ENCODE results near the gene GLP1R.

The GLP1R gene

GRCh38 chr6:39048481-39049399 lies at the start of gene GLP1R:
Gene GLP1R, plus strand, starts transcription at chr6:39048781. Its CDS starts 60 bp downstream, at chr6:39048841.
- no peak for DNase-seq

- DNase-seq, result peak; percentile 9
These were observed 45.5 kb upstream of the GLP1R start for GRCh38 chr6:39003072-39003471.

- DNase-seq, result no peak
These were observed 45.1 kb upstream of the GLP1R start for GRCh38 chr6:39003492-39003891.

- DNase-seq, result no peak
These were observed 43.8 kb upstream of the GLP1R start for GRCh38 chr6:39004801-39005200.

- DNase-seq, result no peak
These were observed 42.8 kb upstream of the GLP1R start for GRCh38 chr6:39005774-39006173.

GRCh38 chr6:39007575-39007974 lies 41.0 kb upstream of the GLP1R start:
- DNase-seq, result no peak

GRCh38 chr6:39008737-39009136 lies 39.8 kb upstream of the GLP1R start:
- no peak for DNase-seq

- no peak for DNase-seq
These were observed 39.1 kb upstream of the GLP1R start for GRCh38 chr6:39009476-39009875.

GRCh38 chr6:39016839-39017546 lies 31.6 kb upstream of the GLP1R start:
- no peak for DNase-seq

GRCh38 chr6:39017547-39017880 lies 31.1 kb upstream of the GLP1R start:
- no peak for DNase-seq

GRCh38 chr6:39018103-39018502 lies 30.5 kb upstream of the GLP1R start:
- DNase-seq, result no peak

- DNase-seq, result no peak
These were observed 28.4 kb upstream of the GLP1R start for GRCh38 chr6:39020136-39020535.

GRCh38 chr6:39021041-39021440 lies 27.5 kb upstream of the GLP1R start:
- no peak for DNase-seq

- DNase-seq, result no peak
These were observed 26.8 kb upstream of the GLP1R start for GRCh38 chr6:39021779-39022178.

- no peak for DNase-seq
These were observed 22.4 kb upstream of the GLP1R start for GRCh38 chr6:39026175-39026574.

GRCh38 chr6:39029156-39030011 lies 19.2 kb upstream of the GLP1R start:
- peak; percentile 51 for DNase-seq

- no peak for DNase-seq
These were observed 12.9 kb upstream of the GLP1R start for GRCh38 chr6:39035681-39036080.

GRCh38 chr6:39037082-39037508 lies 11.5 kb upstream of the GLP1R start:
- no peak for DNase-seq

GRCh38 chr6:39037707-39038106 lies 10.9 kb upstream of the GLP1R start:
- no peak for DNase-seq

GRCh38 chr6:39040080-39040673 lies 8.4 kb upstream of the GLP1R start:
- no peak for DNase-seq

- DNase-seq, result no peak
These were observed 7.5 kb upstream of the GLP1R start for GRCh38 chr6:39041072-39041471.

GRCh38 chr6:39043776-39044175 lies 4.8 kb upstream of the GLP1R start:
- DNase-seq, result no peak

GRCh38 chr6:39044181-39044580 lies 4.4 kb upstream of the GLP1R start:
- no peak for DNase-seq

Data from stimulated activated CD4-positive, alpha-beta T cell treated with anti-CD3 and anti-CD28 coated beads, Interleukin-4, amount 100 ng/mL, for 24 hours (primary cell).